GM19324 (cell line): ENCODE results near the gene ANOS1.
"Not testable (repeated sequence)": the region's sequence is repeated elsewhere in the genome, so short reads cannot be mapped to it uniquely, and the experiment has no call there.

Experiments used
- ATAC-seq: cut with Tn5 transposase; IDR thresholded peaks from one replicate; pipeline ENCODE4 v1.9.1; 2021; ENCODE audit warnings: mild to moderate bottlenecking, moderate library complexity; ENCODE audit not compliant: unreplicated experiment, low FRiP score

The ANOS1 gene

GRCh38 chrX:8635812-8636211 lies 96.1 kb downstream of the ANOS1 start:
- no peak for ATAC-seq

GRCh38 chrX:8632924-8633323 lies 99.0 kb downstream of the ANOS1 start:
- no peak for ATAC-seq

- ATAC-seq, result no peak
These were observed 102.1 kb downstream of the ANOS1 start for GRCh38 chrX:8629871-8630270.

- ATAC-seq, result no peak
These were observed 104.1 kb downstream of the ANOS1 start for GRCh38 chrX:8627796-8628195.

GRCh38 chrX:8607326-8607725 lies 124.6 kb downstream of the ANOS1 start:
- no peak for ATAC-seq

- no peak for ATAC-seq
These were observed 127.8 kb downstream of the ANOS1 start for GRCh38 chrX:8604131-8604530.

- no peak for ATAC-seq
These were observed 140.4 kb downstream of the ANOS1 start for GRCh38 chrX:8591501-8591900.

GRCh38 chrX:8586953-8587352 lies 145.0 kb downstream of the ANOS1 start:
- no peak for ATAC-seq

GRCh38 chrX:8579602-8580001 lies 152.3 kb downstream of the ANOS1 start:
- ATAC-seq, result no peak

GRCh38 chrX:8576821-8577220 lies 155.1 kb downstream of the ANOS1 start:
- no peak for ATAC-seq

GRCh38 chrX:8565729-8566128 lies 166.2 kb downstream of the ANOS1 start:
- ATAC-seq, result no peak

- no peak for ATAC-seq
These were observed 183.5 kb downstream of the ANOS1 start for GRCh38 chrX:8548446-8548845.

GRCh38 chrX:8546715-8547114 lies 185.2 kb downstream of the ANOS1 start:
- ATAC-seq, result no peak

- ATAC-seq, result no peak
These were observed 211.1 kb downstream of the ANOS1 start for GRCh38 chrX:8520791-8521190.

GRCh38 chrX:8520178-8520577 lies 211.8 kb downstream of the ANOS1 start:
- no peak for ATAC-seq

- no peak for ATAC-seq
These were observed 227.5 kb downstream of the ANOS1 start for GRCh38 chrX:8504451-8504850.

- ATAC-seq, result not testable (repeated sequence)
These were observed 229.8 kb downstream of the ANOS1 start for GRCh38 chrX:8502101-8502500.

- no peak for ATAC-seq
These were observed 231.7 kb downstream of the ANOS1 start for GRCh38 chrX:8500203-8500602.

GRCh38 chrX:8495036-8495435 lies 236.9 kb downstream of the ANOS1 start:
- ATAC-seq, result not testable (repeated sequence)

GRCh38 chrX:8484360-8484949 lies 247.5 kb downstream of the ANOS1 start:
- ATAC-seq, result no peak
